Right renal pelvis (tissue), 4 donors: ENCODE results near the gene LSM12. TPM values are rescaled to one million over a fixed set of nuclear protein-coding genes. Genes with fewer than 3 reads are reported as not detected.
"Not testable (repeated sequence)": the region's sequence is repeated elsewhere in the genome, so short reads cannot be mapped to it uniquely, and the experiment has no call there.

ENCODE experiments used
- DNase-seq, 4 donors: peaks; one replicate each; pipeline ENCODE4 v3.0.0-alpha.2; 2013; ENCODE audit warnings: low read depth in 4 of 4, low spot score in 3 of 4, missing footprints in 1 of 4
- polyA plus RNA-seq, 4 donors: library from polyadenylated mRNA; unstranded; fragments of 120-200 nt; gene quantifications; one replicate each; pipeline ENCODE4 v1.2.1, GENCODE V29; 2013; ENCODE audit not compliant: insufficient read length in 4 of 4

The LSM12 gene
- polyA plus RNA-seq, result 10 to 100 TPM; 38.5 to 48.4 (median 45.7) TPM

- peak; percentile 82 to 89 (median 86) for DNase-seq
These were observed at the start of gene LSM12 for GRCh38 chr17:44066204-44066930. Gene LSM12, minus strand, starts transcription at chr17:44066671. Its CDS starts 84 bp downstream, at chr17:44066587.

- no peak for DNase-seq
These were observed 49.3 kb upstream of the LSM12 start for GRCh38 chr17:44115585-44116415.

GRCh38 chr17:44113868-44114840, 47.7 kb upstream of the LSM12 start:
- no peak for DNase-seq

- no peak for DNase-seq
These were observed 46.9 kb upstream of the LSM12 start for GRCh38 chr17:44113382-44113781.

GRCh38 chr17:44112284-44113280, 46.1 kb upstream of the LSM12 start:
- no peak for DNase-seq

GRCh38 chr17:44111777-44112176, 45.3 kb upstream of the LSM12 start:
- DNase-seq, result no peak

- DNase-seq, result peak; percentile 78 to 87 (median 82)
These were observed 44.6 kb upstream of the LSM12 start for GRCh38 chr17:44110823-44111633.

- DNase-seq, result no peak
These were observed 43.7 kb upstream of the LSM12 start for GRCh38 chr17:44110011-44110686.

GRCh38 chr17:44109312-44109630, 42.8 kb upstream of the LSM12 start:
- no peak for DNase-seq

GRCh38 chr17:44108440-44109311, 42.2 kb upstream of the LSM12 start:
- DNase-seq, result no peak

- no peak for DNase-seq
These were observed 40.3 kb upstream of the LSM12 start for GRCh38 chr17:44106801-44107200.

GRCh38 chr17:44105941-44106340, 39.5 kb upstream of the LSM12 start:
- DNase-seq, result no peak

GRCh38 chr17:44105483-44105882, 39.0 kb upstream of the LSM12 start:
- DNase-seq, result no peak

- DNase-seq, result no peak
These were observed 36.6 kb upstream of the LSM12 start for GRCh38 chr17:44102849-44103622.

- not testable (repeated sequence) for DNase-seq
These were observed 35.4 kb upstream of the LSM12 start for GRCh38 chr17:44101858-44102257.
